Islet of Langerhans (tissue), 1 donor: ENCODE measurements around the gene RERE.

Experiments
- FAIRE-seq: peaks from one replicate; lab custom pipeline; 2011; peaks lifted over from hg19 to GRCh38; lab: Jason Lieb, UNC

RERE gene

GRCh38 chr1:8358897-8359616 is 458.4 kb downstream of the RERE start:
- FAIRE-seq = no peak

GRCh38 chr1:8358241-8358896 is 459.1 kb downstream of the RERE start:
- no peak for FAIRE-seq

- FAIRE-seq = no peak
Observed at GRCh38 chr1:8357329-8358101, 459.9 kb downstream of the RERE start.

GRCh38 chr1:8356256-8357209 is 460.9 kb downstream of the RERE start:
- no peak for FAIRE-seq

- no peak for FAIRE-seq
Observed at GRCh38 chr1:8355439-8356255, 461.8 kb downstream of the RERE start.

GRCh38 chr1:8354038-8354437 is 463.4 kb downstream of the RERE start:
- no peak for FAIRE-seq

- no peak for FAIRE-seq
Observed at GRCh38 chr1:8352886-8353785, 464.3 kb downstream of the RERE start.

- no peak for FAIRE-seq
Observed at GRCh38 chr1:8352471-8352845, 465.0 kb downstream of the RERE start.

- no peak for FAIRE-seq
Observed at GRCh38 chr1:8351693-8352470, 465.6 kb downstream of the RERE start.

GRCh38 chr1:8350914-8351684 is 466.3 kb downstream of the RERE start:
- FAIRE-seq = no peak

GRCh38 chr1:8349961-8350360 is 467.5 kb downstream of the RERE start:
- FAIRE-seq = no peak

GRCh38 chr1:8349473-8349865 is 468.0 kb downstream of the RERE start:
- no peak for FAIRE-seq

GRCh38 chr1:8348777-8349472 is 468.5 kb downstream of the RERE start:
- no peak for FAIRE-seq

- FAIRE-seq = no peak
Observed at GRCh38 chr1:8348047-8348776, 469.2 kb downstream of the RERE start.

GRCh38 chr1:8347635-8348034 is 469.8 kb downstream of the RERE start:
- no peak for FAIRE-seq

- no peak for FAIRE-seq
Observed at GRCh38 chr1:8345621-8346415, 471.6 kb downstream of the RERE start.
